OCI-LY7 (cell line): ENCODE measurements around the gene MTUS2.

Experiments
- CTCF ChIP-seq: fragments of 200-600 bp; sonication (generic); conservative IDR thresholded peaks from 2 replicates; pipeline ENCODE4 v1.5.1; 2014; ENCODE audit warnings: mild to moderate bottlenecking, antibody characterized with exemption, low read length, moderate library complexity, mixed read lengths
- EZH2phosphoT487 ChIP-seq: fragments of 200-600 bp; sonication (generic); IDR thresholded peaks from 2 replicates; pipeline ENCODE4 v1.6.1; 2018; ENCODE audit warnings: low read depth, borderline replicate concordance, mild to moderate bottlenecking, mixed run types, antibody characterized with exemption, low read length, moderate library complexity, mixed read lengths

- TF ChIP-seq CTCF (no peak), EZH2phosphoT487 (no peak)
Observed at GRCh38 chr13:29125934-29126424, 305.8 kb downstream of the MTUS2 start.
